Measurements from ENCODE around the gene BPGM.
"Not testable (repeated sequence)": the region's sequence is repeated elsewhere in the genome, so short reads cannot be mapped to it uniquely, and the experiment has no call there.

The BPGM gene

GRCh38 chr7:134639683-134640279 is 6.9 kb upstream of the BPGM start:
- Histone ChIP-seq H4K20me1 (ENCODE audit: insufficient read depth, low read length, poor library complexity, severe bottlenecking) (no peaks in the 10 kb centered on the region), H3K79me2 (ENCODE audit: insufficient read depth, low read length) (no peaks in the 10 kb centered on the region), H3K4me1 (ENCODE audit: insufficient read depth, low read length, poor library complexity, severe bottlenecking) (peaks cover 1% of the 10 kb centered on the region), H2AFZ (ENCODE audit: low read length) (no peak overlapping the region), H3K4me3 (ENCODE audit: low read length, poor library complexity, severe bottlenecking) (no peak overlapping the region), H3K36me3 (ENCODE audit: insufficient read depth, low read length) (no peaks in the 10 kb centered on the region), H3K9ac (ENCODE audit: low read depth, low read length, poor library complexity, severe bottlenecking) (no peak overlapping the region), H3K27me3 (ENCODE audit: insufficient read depth, low read length, poor library complexity, severe bottlenecking) (peaks cover 8% of the 10 kb centered on the region), H3K4me2 (ENCODE audit: low read depth, low read length, poor library complexity, severe bottlenecking) (no peak overlapping the region), H3K9me2 (replicated peaks; ENCODE audit: low read depth, low read length) (no peaks in the 10 kb centered on the region), H3F3A (ENCODE audit: low read depth) (no peaks in the 10 kb centered on the region), H3K9me3 (ENCODE audit: insufficient read depth, low read depth, low read length) (no peaks in the 10 kb centered on the region)
- no peak for TF ChIP-seq EZH2phosphoT487 (IDR thresholded peaks at IDR 0.05; ENCODE audit: borderline replicate concordance)
- TF ChIP-seq, protein P1, sequence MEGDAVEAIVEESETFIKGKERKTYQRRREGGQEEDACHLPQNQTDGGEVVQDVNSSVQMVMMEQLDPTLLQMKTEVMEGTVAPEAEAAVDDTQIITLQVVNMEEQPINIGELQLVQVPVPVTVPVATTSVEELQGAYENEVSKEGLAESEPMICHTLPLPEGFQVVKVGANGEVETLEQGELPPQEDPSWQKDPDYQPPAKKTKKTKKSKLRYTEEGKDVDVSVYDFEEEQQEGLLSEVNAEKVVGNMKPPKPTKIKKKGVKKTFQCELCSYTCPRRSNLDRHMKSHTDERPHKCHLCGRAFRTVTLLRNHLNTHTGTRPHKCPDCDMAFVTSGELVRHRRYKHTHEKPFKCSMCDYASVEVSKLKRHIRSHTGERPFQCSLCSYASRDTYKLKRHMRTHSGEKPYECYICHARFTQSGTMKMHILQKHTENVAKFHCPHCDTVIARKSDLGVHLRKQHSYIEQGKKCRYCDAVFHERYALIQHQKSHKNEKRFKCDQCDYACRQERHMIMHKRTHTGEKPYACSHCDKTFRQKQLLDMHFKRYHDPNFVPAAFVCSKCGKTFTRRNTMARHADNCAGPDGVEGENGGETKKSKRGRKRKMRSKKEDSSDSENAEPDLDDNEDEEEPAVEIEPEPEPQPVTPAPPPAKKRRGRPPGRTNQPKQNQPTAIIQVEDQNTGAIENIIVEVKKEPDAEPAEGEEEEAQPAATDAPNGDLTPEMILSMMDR (conservative IDR thresholded peaks at IDR 0.05; ENCODE audit: low read length) = no peak

DNA sequence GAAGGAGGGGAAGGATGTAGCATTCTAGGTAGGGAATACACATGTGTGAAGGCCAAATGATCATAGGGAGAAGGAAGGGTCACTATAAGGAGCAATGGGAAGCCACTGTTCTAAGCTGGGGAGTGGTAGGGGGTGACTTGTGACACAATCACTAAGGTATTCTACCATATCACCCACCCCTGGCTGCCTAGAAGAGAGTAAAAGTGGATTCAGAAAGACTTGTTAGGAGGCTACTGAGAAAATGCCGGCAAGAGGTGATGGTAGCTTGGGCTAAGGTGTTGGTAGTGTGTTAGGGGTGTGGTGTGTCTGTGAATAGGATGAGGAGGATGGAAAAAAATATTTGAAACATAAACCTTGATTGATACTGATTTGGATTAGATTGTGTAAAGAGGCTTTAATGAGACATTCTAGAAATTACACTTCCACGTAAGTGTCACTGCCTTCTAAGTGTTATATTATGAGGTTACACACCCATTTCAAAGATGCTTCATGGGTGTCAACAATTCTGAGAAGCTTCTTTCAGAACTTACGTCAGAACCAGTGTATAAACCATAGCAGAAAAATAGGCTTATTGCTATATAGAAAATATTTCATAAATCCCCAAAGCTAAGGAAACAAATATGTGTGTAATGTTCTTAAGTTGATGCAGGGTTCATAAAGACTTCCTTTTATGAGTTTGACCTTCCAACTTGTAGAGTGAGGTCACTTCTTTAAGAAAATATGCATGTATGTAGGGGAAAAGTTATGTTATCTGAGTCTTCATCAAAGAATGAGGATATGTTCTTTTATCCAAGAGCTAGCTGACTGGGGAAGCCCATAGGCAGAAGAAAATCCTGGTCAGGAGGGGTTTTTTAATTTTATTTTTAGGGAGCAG is 5.6 kb upstream of the BPGM start:
- H3K27me3 ChIP-seq (ENCODE audit: insufficient read depth, low read length, poor library complexity, severe bottlenecking) = peaks cover 8% of the 10 kb centered on the region
- TF ChIP-seq EZH2phosphoT487 (IDR thresholded peaks at IDR 0.05; ENCODE audit: borderline replicate concordance) = no peak
- no peaks in the 10 kb centered on the region for H3K9me3 ChIP-seq (ENCODE audit: insufficient read depth, low read depth, low read length)
- no peak overlapping the region for H3K4me3 ChIP-seq (ENCODE audit: low read length, poor library complexity, severe bottlenecking)
- peaks cover 10% of the 10 kb centered on the region; the same call in 1 of the 2 replicates for H3K79me2 ChIP-seq (ENCODE audit: insufficient read depth, low read length)
- no peaks in the 10 kb centered on the region for H4K20me1 ChIP-seq (ENCODE audit: insufficient read depth, low read length, poor library complexity, severe bottlenecking)
- H3K4me1 ChIP-seq (ENCODE audit: insufficient read depth, low read length, poor library complexity, severe bottlenecking) = peaks cover 10% of the 10 kb centered on the region
- H2AFZ ChIP-seq (ENCODE audit: low read length) = no peak overlapping the region
- H3K9ac ChIP-seq (ENCODE audit: low read depth, low read length, poor library complexity, severe bottlenecking) = no peak overlapping the region
- no peaks in the 10 kb centered on the region for H3K36me3 ChIP-seq (ENCODE audit: insufficient read depth, low read length)
- no peaks in the 10 kb centered on the region for H3F3A ChIP-seq (ENCODE audit: low read depth)
- no peak overlapping the region for H3K4me2 ChIP-seq (ENCODE audit: low read depth, low read length, poor library complexity, severe bottlenecking)
- no peaks in the 10 kb centered on the region for H3K9me2 ChIP-seq (replicated peaks; ENCODE audit: low read depth, low read length)

- H3K9ac ChIP-seq (ENCODE audit: low read depth, low read length, poor library complexity, severe bottlenecking); H3K27me3 ChIP-seq (ENCODE audit: insufficient read depth, low read length, poor library complexity, severe bottlenecking); H3F3A ChIP-seq (ENCODE audit: low read depth); H2AFZ ChIP-seq (ENCODE audit: low read length); H3K4me2 ChIP-seq (ENCODE audit: low read depth, low read length, poor library complexity, severe bottlenecking); H3K9me3 ChIP-seq (ENCODE audit: insufficient read depth, low read depth, low read length); H3K9me2 ChIP-seq (replicated peaks; ENCODE audit: low read depth, low read length); H4K20me1 ChIP-seq (ENCODE audit: insufficient read depth, low read length, poor library complexity, severe bottlenecking); H3K36me3 ChIP-seq (ENCODE audit: insufficient read depth, low read length); H3K4me3 ChIP-seq (ENCODE audit: low read length, poor library complexity, severe bottlenecking): not testable (repeated sequence)
- H3K4me1 ChIP-seq (ENCODE audit: insufficient read depth, low read length, poor library complexity, severe bottlenecking) = peaks cover 10% of the 10 kb centered on the region
- H3K79me2 ChIP-seq (ENCODE audit: insufficient read depth, low read length) = peaks cover 10% of the 10 kb centered on the region; the same call in 1 of the 2 replicates
Observed at GRCh38 chr7:134641981-134642380, 4.7 kb upstream of the BPGM start.

GRCh38 chr7:134643131-134643530 is 3.5 kb upstream of the BPGM start:
- H3K9ac ChIP-seq (ENCODE audit: low read depth, low read length, poor library complexity, severe bottlenecking) = no peak overlapping the region
- no peak overlapping the region for H2AFZ ChIP-seq (ENCODE audit: low read length)
- no peak overlapping the region for H3K4me3 ChIP-seq (ENCODE audit: low read length, poor library complexity, severe bottlenecking)
- H3K27me3 ChIP-seq (ENCODE audit: insufficient read depth, low read length, poor library complexity, severe bottlenecking) = peaks cover 8% of the 10 kb centered on the region
- H3K4me2 ChIP-seq (ENCODE audit: low read depth, low read length, poor library complexity, severe bottlenecking) = no peak overlapping the region
- no peaks in the 10 kb centered on the region for H3K9me3 ChIP-seq (ENCODE audit: insufficient read depth, low read depth, low read length)
- H3K4me1 ChIP-seq (ENCODE audit: insufficient read depth, low read length, poor library complexity, severe bottlenecking) = peaks cover 10% of the 10 kb centered on the region
- TF ChIP-seq, protein P1 (conservative IDR thresholded peaks at IDR 0.05; ENCODE audit: low read length) = no peak
- TF ChIP-seq EZH2phosphoT487 (IDR thresholded peaks at IDR 0.05; ENCODE audit: borderline replicate concordance) = no peak
- H4K20me1 ChIP-seq (ENCODE audit: insufficient read depth, low read length, poor library complexity, severe bottlenecking) = no peaks in the 10 kb centered on the region
- no peaks in the 10 kb centered on the region for H3F3A ChIP-seq (ENCODE audit: low read depth)
- H3K36me3 ChIP-seq (ENCODE audit: insufficient read depth, low read length) = no peaks in the 10 kb centered on the region
- peaks cover 18% of the 10 kb centered on the region; the same call in 1 of the 2 replicates for H3K79me2 ChIP-seq (ENCODE audit: insufficient read depth, low read length)
- H3K9me2 ChIP-seq (replicated peaks; ENCODE audit: low read depth, low read length) = no peaks in the 10 kb centered on the region

All from Loucy (cell line).